ENCODE measurements around the gene CALCB.

DNA sequence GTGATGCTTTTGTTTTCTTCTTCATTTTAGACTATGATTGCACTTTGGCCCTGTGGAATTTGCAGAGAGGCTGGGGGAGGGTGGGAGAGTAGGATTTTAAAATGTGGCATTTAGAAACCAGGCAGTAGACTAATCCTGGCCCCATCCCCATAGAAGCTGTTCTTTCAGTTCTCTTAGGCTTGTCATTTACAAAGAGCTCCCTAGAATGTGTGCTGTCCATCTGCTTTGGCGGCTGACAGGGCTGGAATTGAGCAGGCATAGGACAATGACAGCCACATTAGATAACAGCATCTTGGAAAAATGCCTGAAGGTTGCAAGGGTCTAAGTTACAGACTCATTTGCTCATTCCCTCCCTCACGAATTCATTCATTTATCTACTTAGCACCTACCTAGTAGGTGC lies 51.1 kb downstream of the CALCB start:
- no peak for TF ChIP-seq EZH2phosphoT487 (IDR thresholded peaks at IDR 0.05; ENCODE audit: insufficient read depth, low read depth)
- no peak for TF ChIP-seq EZH2 (IDR thresholded peaks at IDR 0.05; ENCODE audit: insufficient read depth, poor library complexity, severe bottlenecking)
